Vagina (tissue), 2 donors: ENCODE measurements around the gene ADRB1.

ENCODE experiments used
- POLR2A ChIP-seq, 2 donors: fragments of 450-650 bp; IDR thresholded peaks; one replicate each; pipeline ENCODE4 v1.6.1; 2017; ENCODE audit warnings: antibody characterized with exemption in 2 of 2, mild to moderate bottlenecking in 2 of 2, moderate library complexity in 2 of 2
- TF ChIP-seq, protein P1 (sequence below), 3 experiments: fragments of 450-650 bp in 2 of 3; fragments of 200-600 bp in 1 of 3; sonication (generic) in 1 of 3; IDR thresholded peaks; one replicate each; pipeline ENCODE4 v1.5.1; 2017 to 2019; ENCODE audit warnings: antibody characterized with exemption in 3 of 3, mild to moderate bottlenecking in 2 of 3, moderate library complexity in 2 of 3

- TF ChIP-seq, protein P1, sequence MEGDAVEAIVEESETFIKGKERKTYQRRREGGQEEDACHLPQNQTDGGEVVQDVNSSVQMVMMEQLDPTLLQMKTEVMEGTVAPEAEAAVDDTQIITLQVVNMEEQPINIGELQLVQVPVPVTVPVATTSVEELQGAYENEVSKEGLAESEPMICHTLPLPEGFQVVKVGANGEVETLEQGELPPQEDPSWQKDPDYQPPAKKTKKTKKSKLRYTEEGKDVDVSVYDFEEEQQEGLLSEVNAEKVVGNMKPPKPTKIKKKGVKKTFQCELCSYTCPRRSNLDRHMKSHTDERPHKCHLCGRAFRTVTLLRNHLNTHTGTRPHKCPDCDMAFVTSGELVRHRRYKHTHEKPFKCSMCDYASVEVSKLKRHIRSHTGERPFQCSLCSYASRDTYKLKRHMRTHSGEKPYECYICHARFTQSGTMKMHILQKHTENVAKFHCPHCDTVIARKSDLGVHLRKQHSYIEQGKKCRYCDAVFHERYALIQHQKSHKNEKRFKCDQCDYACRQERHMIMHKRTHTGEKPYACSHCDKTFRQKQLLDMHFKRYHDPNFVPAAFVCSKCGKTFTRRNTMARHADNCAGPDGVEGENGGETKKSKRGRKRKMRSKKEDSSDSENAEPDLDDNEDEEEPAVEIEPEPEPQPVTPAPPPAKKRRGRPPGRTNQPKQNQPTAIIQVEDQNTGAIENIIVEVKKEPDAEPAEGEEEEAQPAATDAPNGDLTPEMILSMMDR (IDR thresholded peaks at IDR 0.05), result no peak
- no peak for TF ChIP-seq POLR2A (IDR thresholded peaks at IDR 0.05)
Measured at GRCh38 chr10:114060456-114060855, 16.8 kb downstream of the ADRB1 start.
